HL-60/S4 treated with retinoic acid at 250 ng/mL for 4 days and 3 days (cell line): ENCODE measurements around the gene FAM228A.

Source experiments
- in situ Hi-C: fragments of 300-500 bp; cut with MboI; formaldehyde crosslinking; loops from 2 replicates; pipeline ENCODE4 v1.7.0; 2022; ENCODE audit warnings: low sequenced_read_pairs

Gene FAM228A

DNA sequence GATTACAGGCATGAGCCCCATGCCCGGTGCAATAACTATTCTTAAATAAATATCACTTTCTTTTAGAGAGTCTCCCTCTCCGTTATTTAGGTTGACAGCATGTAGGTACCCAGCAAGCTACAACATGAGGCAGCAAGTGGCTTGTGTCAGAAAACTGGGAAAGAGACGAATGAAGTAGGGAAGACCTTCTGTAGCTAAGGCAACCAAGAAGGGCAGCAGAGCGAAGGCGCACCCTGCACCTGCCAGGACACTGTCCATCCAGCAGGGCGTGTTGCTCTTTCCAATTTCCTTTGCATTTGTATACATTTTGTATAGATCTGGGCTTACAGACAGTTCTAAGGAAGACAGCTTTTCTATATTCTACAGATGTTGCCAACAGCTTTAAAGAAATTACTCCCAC lies 48.1 kb downstream of the FAM228A start:
- in situ Hi-C loops: no loop called here

DNA sequence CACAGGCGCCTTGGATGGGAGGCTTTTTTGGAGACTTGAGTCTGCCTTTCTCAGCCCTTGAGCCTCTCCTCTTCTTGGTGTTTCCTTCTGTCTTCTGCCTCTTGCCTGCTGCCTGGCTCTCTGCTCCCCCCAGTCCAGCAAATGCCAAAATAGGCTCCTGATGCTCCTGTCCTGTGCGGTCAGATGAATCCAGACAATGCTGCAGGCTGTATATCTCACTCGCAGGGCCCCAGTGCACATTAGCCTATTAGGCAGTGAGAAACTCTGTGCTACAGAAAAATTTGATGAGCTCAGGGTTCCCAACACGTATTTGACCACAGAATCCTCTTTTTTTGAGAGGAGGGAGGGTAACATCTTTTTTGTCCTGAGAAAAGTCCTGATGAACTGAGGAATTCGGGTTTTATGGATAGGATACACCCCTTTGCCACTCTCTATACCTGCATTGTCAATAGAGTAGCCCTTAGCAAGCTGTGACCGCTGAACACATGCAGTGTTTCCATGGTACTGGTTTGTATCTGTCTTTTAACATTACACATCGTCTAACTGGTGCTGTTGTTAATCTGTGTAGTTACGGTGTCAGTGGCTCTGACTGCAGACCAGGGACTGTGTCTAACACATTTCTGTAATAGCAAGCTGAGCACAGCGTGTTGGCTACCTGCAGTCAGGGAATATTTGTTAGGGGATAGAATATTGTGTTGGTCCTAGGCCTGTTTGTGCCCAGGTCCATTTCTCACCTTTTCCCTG lies 50.8 kb downstream of the FAM228A start:
- in situ Hi-C loops: no loop called here

DNA sequence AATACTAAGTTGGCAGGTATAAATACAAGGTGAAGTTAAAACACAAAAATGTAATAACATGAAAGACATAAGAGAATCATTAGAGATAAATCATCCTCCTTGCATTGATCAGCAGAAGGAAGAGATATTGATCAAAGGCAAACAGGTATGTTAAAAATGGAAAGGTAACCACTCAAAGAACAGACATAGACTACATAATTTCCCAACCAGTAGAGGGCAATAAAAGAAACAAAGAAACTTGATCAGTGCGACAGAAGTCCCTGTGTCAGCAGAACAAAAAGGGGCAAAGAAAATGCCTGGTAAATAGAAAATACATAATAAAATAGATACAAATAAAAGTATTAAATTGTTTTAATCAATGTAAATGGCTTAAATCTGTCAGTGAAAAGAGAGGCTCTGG lies 53.6 kb downstream of the FAM228A start:
- in situ Hi-C loops: no loop called here

DNA sequence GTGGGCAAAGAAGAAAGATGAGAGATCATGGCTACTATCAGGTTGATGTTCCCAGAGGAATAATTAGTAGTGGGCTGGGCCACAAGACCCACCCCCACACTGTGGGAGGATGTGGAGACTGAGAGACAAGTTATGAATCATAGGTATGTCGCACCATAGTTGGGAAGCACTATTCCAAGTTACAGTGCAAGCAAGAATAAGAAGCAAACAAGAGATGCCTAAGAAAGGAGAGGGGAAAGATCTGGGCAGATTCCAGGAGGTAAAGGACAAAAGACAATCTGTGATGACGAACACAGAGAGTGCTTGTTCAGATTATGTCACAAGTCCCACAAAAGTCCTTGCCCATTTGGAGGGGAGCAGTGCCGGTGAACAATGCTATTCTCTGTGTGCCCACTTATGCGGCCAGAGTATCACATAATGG lies 56.6 kb downstream of the FAM228A start:
- in situ Hi-C loops: no loop called here

DNA sequence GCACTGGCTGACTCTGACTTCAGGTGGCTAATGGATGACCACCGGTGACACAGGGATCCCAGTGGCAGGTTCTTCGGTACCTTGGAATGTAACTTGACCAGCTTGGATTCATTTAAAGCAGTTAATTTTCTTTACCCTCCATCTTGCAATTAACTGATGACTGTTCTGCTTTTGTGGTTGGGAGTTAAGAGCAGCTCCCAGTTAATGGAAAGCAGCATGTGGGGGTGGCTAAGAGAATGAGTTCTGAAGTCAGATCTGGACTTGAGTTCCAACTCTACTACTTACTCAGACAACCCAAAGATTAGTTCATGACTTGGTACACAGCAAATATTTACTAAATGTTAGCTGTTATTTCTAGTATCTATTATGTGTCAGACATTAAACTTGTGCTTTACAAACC lies 58.5 kb downstream of the FAM228A start:
- in situ Hi-C loops: no loop called here

DNA sequence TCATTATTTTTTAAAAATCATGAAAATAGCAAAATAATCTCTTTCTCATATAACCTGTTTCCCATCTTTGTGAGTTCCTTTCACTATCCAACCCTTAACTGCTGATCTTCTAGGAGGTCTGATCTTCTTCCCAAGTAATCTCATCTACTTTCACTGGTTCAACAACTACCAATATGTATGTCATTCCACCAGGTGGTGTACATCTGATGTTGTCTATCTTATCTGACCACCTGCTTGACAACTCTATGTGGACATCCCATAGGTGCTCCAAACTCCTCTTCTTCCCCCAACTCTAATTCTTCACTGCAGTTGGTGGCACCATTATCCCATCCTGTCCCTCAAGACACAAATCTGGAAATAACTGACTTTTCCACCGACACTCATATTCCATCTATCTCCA lies 62.5 kb downstream of the FAM228A start:
- in situ Hi-C loops: no loop called here

DNA sequence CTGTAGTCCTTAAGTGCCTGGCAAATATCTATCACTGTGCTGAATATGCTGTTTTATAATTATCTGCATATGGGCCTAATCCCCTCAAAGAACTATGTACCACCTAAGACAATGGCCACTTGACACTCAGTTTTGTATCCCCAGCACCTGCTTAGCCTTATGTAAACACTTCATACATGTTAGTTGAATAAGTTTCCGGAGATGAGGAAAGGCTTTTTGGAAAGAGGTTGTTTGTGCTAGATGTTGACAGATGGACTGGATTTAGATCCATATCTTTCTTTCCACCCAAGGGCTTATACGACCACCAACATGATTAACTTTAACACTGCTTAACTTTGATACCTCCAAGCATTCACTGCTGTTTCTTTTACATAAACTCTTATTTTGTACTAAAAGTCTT lies 63.3 kb downstream of the FAM228A start:
- in situ Hi-C loops: no loop called here

- in situ Hi-C loops: no loop called here
These were observed 64.7 kb downstream of the FAM228A start for GRCh38 chr2:24239553-24239952.
